GM21723 (cell line): Measurements from ENCODE around the gene HAGH.

Experiments used
- ATAC-seq: cut with Tn5 transposase; IDR thresholded peaks from one replicate; pipeline ENCODE4 v1.9.1; 2021; ENCODE audit warnings: mild to moderate bottlenecking, moderate library complexity; ENCODE audit not compliant: unreplicated experiment

The HAGH gene

DNA sequence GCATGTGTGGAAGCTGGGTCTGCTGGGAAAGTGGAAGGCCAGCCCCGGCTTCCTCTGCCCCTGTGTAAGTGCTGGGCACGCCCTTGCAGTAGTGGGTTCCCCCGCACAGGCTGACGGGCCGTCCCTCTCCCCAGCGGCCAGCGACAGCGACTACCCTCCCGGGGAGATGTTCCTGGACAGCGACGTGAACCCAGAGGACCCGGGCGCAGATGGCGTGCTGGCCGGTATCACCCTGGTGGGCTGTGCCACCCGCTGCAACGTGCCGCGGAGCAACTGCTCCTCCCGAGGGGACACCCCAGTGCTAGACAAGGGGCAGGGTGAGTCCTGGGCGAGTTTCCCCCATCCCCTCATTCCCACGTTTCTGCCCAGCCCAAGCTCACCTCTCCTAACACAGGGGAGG is 60.8 kb downstream of the HAGH start:
- no peak for ATAC-seq

DNA sequence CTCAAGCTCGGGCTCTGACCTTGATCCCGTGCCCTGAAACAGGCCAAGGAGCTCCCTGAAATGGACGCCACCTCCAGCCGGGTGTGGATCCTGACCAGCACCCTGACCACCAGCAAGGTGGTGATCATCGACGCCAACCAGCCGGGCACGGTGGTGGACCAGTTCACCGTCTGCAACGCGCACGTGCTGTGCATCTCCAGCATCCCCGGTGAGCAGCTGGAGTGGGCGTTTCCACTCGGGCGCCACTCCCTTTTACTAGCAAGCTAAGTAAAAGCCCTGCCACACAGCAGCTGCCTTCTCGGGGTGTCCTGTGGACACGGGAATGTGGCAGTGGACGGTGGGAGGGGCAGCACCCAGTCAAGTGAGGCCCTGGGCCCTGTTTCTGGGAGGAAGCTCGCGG is 61.7 kb downstream of the HAGH start:
- ATAC-seq = no peak

DNA sequence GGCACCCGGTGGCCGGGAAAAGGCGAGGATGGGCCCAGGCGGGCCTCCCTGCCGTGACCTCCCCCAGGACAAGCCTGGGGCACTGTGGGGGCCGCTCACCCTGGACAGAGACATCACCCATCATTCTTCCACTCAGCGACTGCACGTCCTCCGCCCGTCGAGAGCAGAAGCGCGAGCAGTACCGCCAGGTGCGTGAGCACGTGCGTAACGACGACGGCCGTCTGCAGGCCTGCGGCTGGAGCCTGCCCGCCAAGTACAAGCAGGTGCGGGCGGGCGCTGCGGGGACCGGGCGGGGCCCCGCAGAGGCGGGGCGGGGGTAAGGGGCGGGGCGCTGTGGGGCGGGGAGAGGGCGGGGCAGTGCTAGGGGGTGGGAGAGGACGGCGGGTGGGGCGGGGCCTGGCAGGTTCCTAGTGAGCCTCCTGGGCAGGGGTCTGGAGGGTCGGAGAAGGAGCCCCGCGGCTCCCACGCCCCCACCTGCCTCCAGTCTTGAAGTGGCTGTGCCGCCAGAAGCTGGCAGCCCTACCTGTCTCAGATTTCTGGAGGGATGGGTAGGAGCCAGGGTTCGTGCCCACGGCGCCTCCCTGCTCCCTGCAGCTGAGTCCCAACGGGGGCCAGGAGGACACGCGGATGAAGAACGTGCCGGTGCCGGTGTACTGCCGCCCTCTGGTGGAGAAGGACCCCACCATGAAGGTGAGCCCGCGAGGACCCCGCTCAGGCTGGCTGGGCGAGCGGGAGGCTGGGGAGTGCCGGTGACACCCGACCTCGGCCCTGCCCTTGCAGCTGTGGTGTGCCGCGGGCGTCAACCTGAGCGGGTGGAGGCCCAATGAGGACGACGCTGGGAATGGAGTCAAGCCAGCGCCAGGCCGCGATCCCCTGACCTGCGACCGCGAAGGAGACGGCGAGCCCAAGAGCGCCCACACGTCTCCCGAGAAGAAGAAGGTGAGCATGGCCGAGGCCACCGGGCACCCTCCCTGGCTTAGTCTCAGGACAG is 62.8 kb downstream of the HAGH start:
- ATAC-seq = no peak

DNA sequence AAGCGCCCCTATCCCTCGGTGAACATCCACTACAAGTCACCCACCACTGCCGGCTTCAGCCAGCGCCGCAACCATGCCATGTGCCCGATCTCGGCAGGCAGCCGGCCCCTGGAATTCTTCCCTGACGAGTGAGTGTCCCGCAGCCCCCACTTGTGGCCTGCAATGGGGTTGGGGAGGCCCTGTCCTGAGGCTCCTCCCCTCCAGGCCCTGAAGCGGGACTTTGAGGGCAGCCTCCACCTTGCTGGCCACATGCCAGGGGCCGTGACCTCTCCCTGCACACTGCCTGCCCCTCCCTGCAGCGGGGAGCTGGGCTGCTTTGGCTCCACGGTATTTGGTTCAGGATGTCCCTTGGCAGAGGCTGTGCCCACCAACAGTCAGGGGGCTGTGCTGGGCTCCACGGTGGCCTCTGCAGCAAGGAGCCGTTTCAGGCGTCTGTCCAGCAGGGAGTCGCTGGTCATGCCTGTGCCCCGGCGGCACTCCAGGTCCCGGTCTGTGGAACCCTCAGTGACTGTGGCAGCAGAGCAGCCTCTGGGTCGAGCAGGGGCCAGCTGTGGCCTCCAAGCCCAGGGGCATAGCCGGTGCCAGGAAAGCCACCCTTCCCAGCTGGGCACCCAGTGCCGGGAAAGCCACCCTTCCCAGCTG is 63.6 kb downstream of the HAGH start:
- ATAC-seq = no peak

DNA sequence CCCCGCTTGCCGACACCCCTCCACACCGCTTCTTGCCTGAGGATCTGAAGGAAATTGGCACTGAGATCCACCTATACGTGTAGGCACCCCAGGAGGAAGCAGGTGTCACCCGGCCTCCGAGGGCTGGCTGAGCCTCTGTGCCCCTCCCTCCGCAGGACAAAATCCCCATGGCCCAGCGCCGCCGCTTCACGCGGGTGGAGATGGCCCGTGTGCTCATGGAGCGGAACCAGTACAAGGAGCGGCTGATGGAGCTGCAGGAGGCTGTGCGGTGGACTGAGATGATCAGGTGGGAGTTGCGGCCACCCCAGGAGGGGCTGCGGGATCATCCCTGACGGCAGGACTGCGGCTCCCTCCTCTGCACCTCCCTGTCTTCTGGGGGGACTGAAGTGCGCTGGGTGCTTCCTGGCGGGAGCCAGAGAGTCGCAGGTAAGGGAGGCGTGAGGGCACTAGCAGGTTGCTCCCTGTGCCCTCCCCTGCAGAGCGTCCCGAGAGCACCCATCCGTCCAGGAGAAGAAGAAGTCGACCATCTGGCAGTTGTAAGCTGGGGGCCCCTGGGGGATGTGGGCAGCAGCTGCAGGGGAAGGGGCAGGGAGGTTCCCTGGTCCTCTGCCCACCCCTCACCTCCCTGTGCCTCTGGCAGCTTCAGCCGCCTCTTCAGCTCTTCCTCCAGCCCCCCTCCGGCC is 64.3 kb downstream of the HAGH start:
- ATAC-seq = no peak

DNA sequence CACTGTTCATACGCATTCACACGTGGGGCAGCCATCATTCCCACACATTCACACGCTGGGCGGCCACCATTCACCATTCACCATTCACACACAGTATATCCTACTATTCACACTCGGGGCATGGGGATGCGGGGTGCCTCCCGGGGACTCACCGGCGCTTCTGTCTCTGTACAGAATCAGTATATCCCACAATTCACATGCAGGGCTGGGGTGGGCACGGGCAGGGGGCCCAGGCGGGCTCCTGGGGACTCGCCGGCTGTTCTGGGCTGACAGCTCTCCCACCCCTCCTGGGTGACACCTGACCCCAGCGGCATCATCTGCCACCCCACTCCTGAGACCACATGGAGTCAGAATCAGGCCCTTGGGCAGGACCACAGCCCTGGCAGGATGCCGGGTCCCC is 64.9 kb downstream of the HAGH start:
- ATAC-seq = no peak

DNA sequence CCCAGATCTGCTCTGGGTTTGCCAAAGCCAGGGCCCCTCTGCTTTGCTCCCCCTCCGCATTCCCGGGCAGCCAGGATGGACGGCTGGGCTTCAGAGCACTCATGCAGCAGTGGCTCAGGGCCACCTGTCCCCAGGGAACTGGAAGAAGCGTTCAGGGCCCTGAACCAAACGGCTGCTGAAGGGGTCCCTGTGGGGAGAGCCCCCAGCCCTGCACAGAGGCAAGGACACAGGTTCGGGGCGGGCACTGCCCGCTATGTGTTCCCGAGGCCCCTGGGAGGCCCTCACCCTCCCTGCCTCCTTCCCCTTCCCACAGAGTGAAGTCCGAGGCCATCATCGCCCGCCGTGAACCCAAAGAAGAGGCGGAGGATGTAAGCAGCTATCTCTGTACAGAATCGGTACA is 65.7 kb downstream of the HAGH start:
- ATAC-seq = no peak

DNA sequence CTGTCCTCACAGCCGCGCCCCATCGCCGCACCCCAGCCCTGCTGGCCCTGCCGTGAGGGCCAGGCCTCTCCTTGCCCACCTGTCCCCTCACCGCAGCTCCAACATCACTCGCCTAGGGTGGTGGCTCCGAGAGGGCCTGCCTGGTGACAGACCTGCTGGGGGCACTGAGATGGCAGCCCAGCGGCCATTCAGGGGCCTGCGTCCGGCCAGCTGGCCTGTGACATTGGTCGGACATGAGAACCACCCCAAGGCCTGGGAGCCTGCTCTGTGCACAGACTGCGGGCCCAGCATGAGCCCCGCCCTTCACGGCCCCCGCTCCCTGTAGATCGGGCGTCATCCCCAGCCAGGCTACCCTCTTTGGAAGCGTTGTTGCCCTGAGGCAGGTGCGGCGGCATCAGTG is 67.1 kb downstream of the HAGH start:
- no peak for ATAC-seq

DNA sequence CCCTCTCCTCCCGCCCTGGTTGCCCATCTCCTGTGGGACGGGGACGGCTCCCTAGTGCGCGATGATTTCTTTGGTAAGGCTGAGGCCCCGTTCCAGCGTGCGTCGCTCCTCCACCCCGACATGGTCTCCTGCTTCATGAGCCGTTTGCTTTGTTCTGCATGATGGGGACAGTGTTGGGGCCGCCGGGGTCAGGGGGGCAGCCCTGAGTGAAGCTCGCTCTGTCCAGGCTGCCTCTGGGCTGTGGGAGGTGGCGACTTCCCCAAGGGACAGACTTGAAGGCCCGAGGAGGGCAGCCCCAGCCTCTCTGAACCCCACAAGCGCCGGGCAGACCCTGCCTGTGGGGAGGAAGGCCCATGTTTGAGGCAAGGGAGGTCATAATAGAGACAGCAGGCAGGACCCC is 67.7 kb downstream of the HAGH start:
- no peak for ATAC-seq

DNA sequence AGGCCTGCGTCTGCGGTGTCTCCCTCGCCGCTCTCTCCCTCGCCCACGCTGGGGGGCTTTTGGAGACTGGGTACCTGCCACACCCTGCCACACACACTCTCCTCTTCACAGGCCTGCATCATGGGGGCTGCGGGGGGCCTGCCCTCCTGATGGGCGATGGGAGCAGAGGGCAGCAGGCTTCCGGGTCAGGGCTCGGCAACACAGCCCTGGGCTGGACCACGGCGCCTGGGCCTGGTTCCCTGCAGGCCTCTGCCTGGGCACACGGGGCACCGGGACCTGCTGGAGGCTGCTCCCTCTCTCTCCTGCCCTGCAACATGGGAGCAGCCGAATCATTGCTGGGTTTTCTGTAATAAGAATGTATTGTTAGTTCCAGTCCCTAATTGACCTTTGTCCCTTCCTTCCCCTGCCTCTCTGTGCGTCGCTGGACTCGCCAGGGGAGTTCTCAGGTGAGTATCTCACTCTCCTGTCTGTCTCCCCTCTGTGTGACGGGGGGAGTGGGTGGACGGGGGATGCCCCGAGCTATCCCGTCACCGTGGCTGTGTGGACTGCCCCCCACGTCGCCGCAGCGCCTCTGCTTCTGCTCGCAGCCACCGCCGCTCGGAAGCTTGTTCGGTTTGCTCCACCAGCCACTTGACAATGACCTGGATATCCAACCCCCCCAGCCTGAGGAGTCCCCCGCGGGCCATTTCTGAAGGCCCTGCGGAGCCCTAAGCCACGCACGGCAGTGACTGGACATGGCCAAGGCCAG is 68.7 kb downstream of the HAGH start:
- ATAC-seq = no peak
